Loucy (cell line): ENCODE data around the gene ZSCAN5B.

ENCODE experiments used
- EZH2phosphoT487 ChIP-seq: fragments of 200-600 bp; IDR thresholded peaks from 2 replicates; pipeline ENCODE4 v1.6.1; 2018; ENCODE audit warnings: antibody characterized with exemption, mild to moderate bottlenecking, moderate library complexity, borderline replicate concordance
- TF ChIP-seq, protein P1 (sequence below): fragments of 200-600 bp; sonication (generic); conservative IDR thresholded peaks from 2 replicates; pipeline ENCODE4 v1.5.1; 2014; ENCODE audit warnings: mild to moderate bottlenecking, antibody characterized with exemption, low read length

GRCh38 chr19:56147307-56147706 is 50.3 kb downstream of the ZSCAN5B start:
- TF ChIP-seq, protein P1, sequence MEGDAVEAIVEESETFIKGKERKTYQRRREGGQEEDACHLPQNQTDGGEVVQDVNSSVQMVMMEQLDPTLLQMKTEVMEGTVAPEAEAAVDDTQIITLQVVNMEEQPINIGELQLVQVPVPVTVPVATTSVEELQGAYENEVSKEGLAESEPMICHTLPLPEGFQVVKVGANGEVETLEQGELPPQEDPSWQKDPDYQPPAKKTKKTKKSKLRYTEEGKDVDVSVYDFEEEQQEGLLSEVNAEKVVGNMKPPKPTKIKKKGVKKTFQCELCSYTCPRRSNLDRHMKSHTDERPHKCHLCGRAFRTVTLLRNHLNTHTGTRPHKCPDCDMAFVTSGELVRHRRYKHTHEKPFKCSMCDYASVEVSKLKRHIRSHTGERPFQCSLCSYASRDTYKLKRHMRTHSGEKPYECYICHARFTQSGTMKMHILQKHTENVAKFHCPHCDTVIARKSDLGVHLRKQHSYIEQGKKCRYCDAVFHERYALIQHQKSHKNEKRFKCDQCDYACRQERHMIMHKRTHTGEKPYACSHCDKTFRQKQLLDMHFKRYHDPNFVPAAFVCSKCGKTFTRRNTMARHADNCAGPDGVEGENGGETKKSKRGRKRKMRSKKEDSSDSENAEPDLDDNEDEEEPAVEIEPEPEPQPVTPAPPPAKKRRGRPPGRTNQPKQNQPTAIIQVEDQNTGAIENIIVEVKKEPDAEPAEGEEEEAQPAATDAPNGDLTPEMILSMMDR, result no peak
- TF ChIP-seq EZH2phosphoT487, result no peak
